WTC11 (cell line): ENCODE results near the gene NELL1.

Source experiments
- CTCF ChIP-seq: fragments of 200-600 bp; IDR thresholded peaks from 2 replicates; pipeline ENCODE4 v1.8.0; 2022; ENCODE audit warnings: antibody characterized with exemption
- ELF4 ChIP-seq: sonication (generic); formaldehyde crosslinking; IDR thresholded peaks from 2 replicates; pipeline ENCODE4 v1.8.1; 2022; ENCODE audit warnings: low read depth, mild to moderate bottlenecking, moderate library complexity, missing genetic modification reagents
- ERG ChIP-seq: fragments of 250-450 bp; sonication (Bioruptor Pico); IDR thresholded peaks from 2 replicates; pipeline ENCODE4 v1.8.0; 2021; ENCODE audit warnings: mild to moderate bottlenecking
- HMGXB4 ChIP-seq: sonication (generic); formaldehyde crosslinking; IDR thresholded peaks from 2 replicates; pipeline ENCODE4 v1.8.1; 2023; ENCODE audit warnings: mild to moderate bottlenecking, moderate library complexity, missing genetic modification reagents
- IRF2 ChIP-seq: sonication (generic); formaldehyde crosslinking; IDR thresholded peaks from 2 replicates; pipeline ENCODE4 v1.8.0; 2022; ENCODE audit warnings: low read depth, missing genetic modification reagents, borderline replicate concordance
- KAT7 ChIP-seq: sonication (generic); formaldehyde crosslinking; IDR thresholded peaks from 2 replicates; pipeline ENCODE4 v1.8.1; 2023; ENCODE audit warnings: missing genetic modification reagents, mild to moderate bottlenecking, borderline replicate concordance
- MYBL2 ChIP-seq: sonication (generic); formaldehyde crosslinking; IDR thresholded peaks from 2 replicates; pipeline ENCODE4 v1.8.1; 2023; ENCODE audit warnings: mild to moderate bottlenecking, moderate library complexity, missing genetic modification reagents
- NR2C2 ChIP-seq: sonication (generic); formaldehyde crosslinking; IDR thresholded peaks from 2 replicates; pipeline ENCODE4 v1.8.0; 2022; ENCODE audit warnings: mild to moderate bottlenecking, missing genetic modification reagents
- NR3C1 ChIP-seq: sonication (generic); formaldehyde crosslinking; conservative IDR thresholded peaks from 2 replicates; pipeline ENCODE4 v1.8.1; 2023; ENCODE audit warnings: low read depth, mild to moderate bottlenecking, missing genetic modification reagents
- RELA ChIP-seq: sonication (generic); formaldehyde crosslinking; IDR thresholded peaks from 2 replicates; pipeline ENCODE4 v1.8.1; 2022; ENCODE audit warnings: missing genetic modification reagents, mild to moderate bottlenecking, borderline replicate concordance
- TEAD1 ChIP-seq: sonication (generic); formaldehyde crosslinking; IDR thresholded peaks from 2 replicates; pipeline ENCODE4 v1.8.0; 2022; ENCODE audit warnings: mild to moderate bottlenecking, missing genetic modification reagents
- USF1 ChIP-seq: sonication (generic); formaldehyde crosslinking; IDR thresholded peaks from 2 replicates; pipeline ENCODE4 v1.8.0; 2022; ENCODE audit warnings: mild to moderate bottlenecking, missing genetic modification reagents
- USF2 ChIP-seq: sonication (generic); formaldehyde crosslinking; IDR thresholded peaks from 2 replicates; pipeline ENCODE4 v1.8.1; 2023; ENCODE audit warnings: mild to moderate bottlenecking, missing genetic modification reagents, moderate library complexity
- ZNF396 ChIP-seq: fragments of 250-450 bp; sonication (Bioruptor Pico); IDR thresholded peaks from 2 replicates; pipeline ENCODE4 v1.8.0; 2021; ENCODE audit warnings: mild to moderate bottlenecking, moderate library complexity, borderline replicate concordance

GRCh38 chr11:20627026-20627425, 42.4 kb upstream of the NELL1 start:
- TF ChIP-seq ERG (CRISPR knock-in tag) (no peak), NR2C2 (CRISPR knock-in tag) (no peak), CTCF (no peak), ZNF396 (no peak), ELF4 (no peak), HMGXB4 (CRISPR knock-in tag) (no peak), RELA (CRISPR knock-in tag) (no peak), USF1 (CRISPR knock-in tag) (no peak), NR3C1 (CRISPR knock-in tag) (no peak), IRF2 (CRISPR knock-in tag) (no peak), MYBL2 (CRISPR knock-in tag) (no peak), TEAD1 (CRISPR knock-in tag) (no peak), KAT7 (no peak), USF2 (no peak)
